WERI-Rb-1 (cell line): ENCODE measurements around the gene PCNX2.

Experiments
- DNase-seq: peaks from one replicate; pipeline ENCODE4 v3.0.0-alpha.2; 2020
- H3K27ac ChIP-seq: fragments of 250-450 bp; sonication (Bioruptor Pico); 2 replicates; pipeline ENCODE4 v1.5.1; 2020; ENCODE audit warnings: mild to moderate bottlenecking, moderate library complexity
- H3K27me3 ChIP-seq: fragments of 250-450 bp; sonication (Bioruptor Pico); 2 replicates; pipeline ENCODE4 v1.5.1; 2021; ENCODE audit warnings: mild to moderate bottlenecking, low read depth, moderate library complexity; ENCODE audit not compliant: insufficient read depth, severe bottlenecking
- H3K36me3 ChIP-seq: fragments of 250-450 bp; sonication (Bioruptor Pico); 2 replicates; pipeline ENCODE4 v1.5.1; 2020; ENCODE audit warnings: mild to moderate bottlenecking, moderate library complexity
- H3K4me3 ChIP-seq: 2 replicates; pipeline ENCODE4 v1.5.1; 2011; ENCODE audit warnings: low read depth, mild to moderate bottlenecking, control low read depth, low read length
- H3K9me3 ChIP-seq: fragments of 250-450 bp; sonication (Bioruptor Pico); 2 replicates; pipeline ENCODE4 v1.5.1; 2021; ENCODE audit warnings: mild to moderate bottlenecking, moderate library complexity; ENCODE audit not compliant: severe bottlenecking
- TF ChIP-seq, protein P1 (sequence below): IDR thresholded peaks from 2 replicates; pipeline ENCODE4 v1.5.1; 2011; ENCODE audit warnings: low read depth, mild to moderate bottlenecking, control low read depth, inconsistent platforms, low read length

PCNX2 gene

DNA sequence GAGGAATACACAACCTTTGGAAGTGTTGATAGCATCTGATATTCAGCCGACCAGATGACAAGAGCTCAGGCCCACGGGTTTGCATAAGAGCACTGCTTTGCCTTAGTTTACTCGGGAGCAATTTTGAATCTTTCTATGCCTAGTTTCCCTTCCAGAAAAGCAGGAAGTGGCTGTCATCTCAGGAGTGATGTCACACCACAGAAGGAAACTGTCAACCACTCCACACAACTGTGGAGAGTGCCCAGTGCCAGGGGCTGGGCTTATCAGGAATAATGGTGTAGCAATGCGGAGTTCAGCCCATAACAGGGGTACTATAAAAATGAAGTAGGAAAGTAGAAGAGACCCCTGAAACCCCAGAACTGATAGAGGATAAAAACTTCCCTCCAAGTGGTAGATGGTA, 316.7 kb downstream of the PCNX2 start:
- DNase-seq, result no peak
- no peak overlapping the region for H3K4me3 ChIP-seq
- peaks cover 41% of the 10 kb centered on the region for H3K36me3 ChIP-seq
- TF ChIP-seq, protein P1, sequence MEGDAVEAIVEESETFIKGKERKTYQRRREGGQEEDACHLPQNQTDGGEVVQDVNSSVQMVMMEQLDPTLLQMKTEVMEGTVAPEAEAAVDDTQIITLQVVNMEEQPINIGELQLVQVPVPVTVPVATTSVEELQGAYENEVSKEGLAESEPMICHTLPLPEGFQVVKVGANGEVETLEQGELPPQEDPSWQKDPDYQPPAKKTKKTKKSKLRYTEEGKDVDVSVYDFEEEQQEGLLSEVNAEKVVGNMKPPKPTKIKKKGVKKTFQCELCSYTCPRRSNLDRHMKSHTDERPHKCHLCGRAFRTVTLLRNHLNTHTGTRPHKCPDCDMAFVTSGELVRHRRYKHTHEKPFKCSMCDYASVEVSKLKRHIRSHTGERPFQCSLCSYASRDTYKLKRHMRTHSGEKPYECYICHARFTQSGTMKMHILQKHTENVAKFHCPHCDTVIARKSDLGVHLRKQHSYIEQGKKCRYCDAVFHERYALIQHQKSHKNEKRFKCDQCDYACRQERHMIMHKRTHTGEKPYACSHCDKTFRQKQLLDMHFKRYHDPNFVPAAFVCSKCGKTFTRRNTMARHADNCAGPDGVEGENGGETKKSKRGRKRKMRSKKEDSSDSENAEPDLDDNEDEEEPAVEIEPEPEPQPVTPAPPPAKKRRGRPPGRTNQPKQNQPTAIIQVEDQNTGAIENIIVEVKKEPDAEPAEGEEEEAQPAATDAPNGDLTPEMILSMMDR, result no peak
- H3K27me3 ChIP-seq, result no peaks in the 10 kb centered on the region
- peaks cover 2% of the 10 kb centered on the region for H3K9me3 ChIP-seq
- H3K27ac ChIP-seq, result no peak overlapping the region

DNA sequence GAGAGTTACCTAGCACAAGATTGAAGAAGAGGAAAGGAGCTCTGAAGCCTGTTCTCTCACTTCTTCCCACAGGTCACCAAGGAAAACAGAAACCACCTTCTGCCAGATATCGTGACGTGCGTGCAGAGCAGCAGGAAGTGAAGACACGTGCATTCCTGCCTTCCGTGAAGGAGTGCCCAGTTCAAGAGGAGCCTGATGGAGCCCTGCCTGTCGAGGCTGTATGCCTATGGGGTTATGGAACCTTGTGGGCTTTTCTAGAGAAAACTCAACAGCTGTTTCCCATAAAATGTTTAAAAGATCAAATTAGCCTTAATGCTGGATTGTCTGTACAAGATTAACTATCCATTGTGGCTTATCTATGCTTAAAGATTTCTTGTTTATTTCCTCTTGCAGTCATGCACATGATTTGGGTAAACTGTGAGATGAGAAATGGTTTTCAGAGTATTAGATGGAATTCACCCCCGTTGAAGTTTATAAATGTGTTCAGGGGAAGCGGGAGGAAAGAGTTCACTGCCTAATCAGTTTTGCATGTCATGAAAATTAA, 317.4 kb downstream of the PCNX2 start:
- Histone ChIP-seq H3K9me3 (peaks cover 9% of the 10 kb centered on the region), H3K4me3 (no peak overlapping the region), H3K27me3 (no peaks in the 10 kb centered on the region), H3K36me3 (peaks cover 47% of the 10 kb centered on the region), H3K27ac (no peak overlapping the region; the same call in 1 of the 2 replicates)
- peak; percentile 33 for DNase-seq
- TF ChIP-seq, protein P1, result no peak

DNA sequence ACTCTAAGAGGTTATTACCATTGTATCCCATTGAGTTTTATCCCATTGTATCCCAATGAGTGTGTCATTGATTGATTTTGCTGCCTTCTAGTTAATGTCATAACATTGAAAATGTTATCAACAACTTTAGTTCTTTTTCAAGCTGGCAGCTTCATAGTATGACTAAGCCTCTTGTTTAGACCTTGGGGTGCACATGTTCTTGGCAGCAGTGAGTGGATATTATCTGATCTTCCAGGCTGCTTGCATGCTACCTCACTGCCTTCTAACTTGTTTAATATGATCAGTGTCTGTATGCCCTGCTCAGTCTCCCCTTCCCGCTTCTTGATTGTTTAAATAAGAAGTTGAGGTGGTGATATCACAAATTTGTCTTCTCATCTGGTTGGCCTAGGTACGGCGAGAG, 320.6 kb downstream of the PCNX2 start:
- DNase-seq, result no peak

DNA sequence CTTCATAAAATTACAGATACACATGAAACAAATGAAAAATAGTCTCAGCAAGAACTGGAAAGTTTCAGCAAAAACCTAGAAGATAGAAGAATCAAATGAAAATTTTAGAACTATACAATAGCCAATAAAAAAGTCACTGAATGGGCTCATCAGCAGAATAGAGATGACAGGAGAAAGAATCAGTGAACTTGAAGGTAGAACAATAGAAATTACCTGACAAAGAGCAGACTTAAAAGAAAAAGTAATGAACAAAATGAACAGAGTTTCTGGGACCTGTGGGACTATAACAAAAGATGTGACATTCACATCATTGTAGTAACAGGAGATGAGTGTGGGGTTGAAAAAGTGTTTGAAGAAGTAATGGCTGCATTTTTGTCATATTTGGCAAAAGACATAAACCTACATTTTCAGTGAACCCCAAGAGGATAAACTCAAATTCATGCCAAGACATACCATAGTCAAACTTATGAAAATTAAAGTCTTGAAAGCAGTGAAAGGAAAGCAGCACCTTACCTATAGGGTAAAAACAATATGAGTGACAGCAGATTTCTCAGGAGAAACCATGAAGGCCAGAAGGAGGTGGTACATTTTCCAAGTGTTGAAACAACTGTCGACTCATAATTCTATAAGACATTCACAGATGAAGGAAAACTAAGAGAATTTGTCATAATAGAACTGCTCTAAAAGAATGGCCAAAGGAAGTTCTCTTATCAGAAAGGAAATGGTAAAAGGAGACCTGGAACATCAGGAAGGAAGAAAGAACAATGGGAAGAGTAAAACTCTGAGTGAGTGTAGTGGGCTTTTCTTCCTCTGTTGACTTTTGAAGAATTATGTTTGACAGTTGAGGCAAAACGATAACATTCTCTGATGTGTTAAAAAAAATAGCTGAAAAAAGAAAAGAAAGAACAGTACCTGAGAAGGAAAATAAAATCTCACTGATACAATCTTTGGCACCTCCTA, 321.6 kb downstream of the PCNX2 start:
- no peak for DNase-seq
- peaks cover 83% of the 10 kb centered on the region for H3K36me3 ChIP-seq

More for the DNA sequence above, 320.6 kb downstream of the PCNX2 start:
- no peak overlapping the region for H3K27ac ChIP-seq
- TF ChIP-seq, protein P1, result no peak
- no peak overlapping the region for H3K4me3 ChIP-seq
- no peaks in the 10 kb centered on the region for H3K27me3 ChIP-seq
- H3K9me3 ChIP-seq, result peaks cover 9% of the 10 kb centered on the region
- H3K36me3 ChIP-seq, result peaks cover 79% of the 10 kb centered on the region

DNA sequence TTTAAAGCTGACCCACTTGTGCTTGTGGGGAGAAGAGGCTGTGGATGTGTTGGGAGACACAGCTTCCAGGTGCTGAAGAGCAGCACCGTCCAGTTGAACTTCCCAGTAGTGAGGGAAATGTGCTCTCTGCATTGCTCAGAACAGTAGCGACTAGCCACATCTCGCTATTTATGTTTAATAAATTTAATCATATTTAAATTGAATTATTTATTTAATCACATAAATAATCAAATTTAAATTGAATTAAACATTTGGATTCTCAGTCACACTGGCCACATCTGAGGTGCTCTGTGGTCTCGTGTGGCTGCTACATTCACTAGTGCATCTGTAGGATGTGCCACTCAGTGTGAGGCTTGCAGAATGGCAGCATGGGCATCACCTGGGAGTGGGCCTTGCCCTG, 325.0 kb downstream of the PCNX2 start:
- Histone ChIP-seq H3K27ac (no peak overlapping the region), H3K27me3 (no peaks in the 10 kb centered on the region), H3K9me3 (peaks cover 9% of the 10 kb centered on the region), H3K4me3 (no peak overlapping the region), H3K36me3 (peaks cover 66% of the 10 kb centered on the region)
- DNase-seq, result no peak
- TF ChIP-seq, protein P1, result no peak

More for the DNA sequence above, 321.6 kb downstream of the PCNX2 start:
- H3K27ac ChIP-seq, result no peak overlapping the region
- TF ChIP-seq, protein P1, result no peak
- H3K27me3 ChIP-seq, result no peaks in the 10 kb centered on the region
- H3K9me3 ChIP-seq, result peaks cover 9% of the 10 kb centered on the region
- H3K4me3 ChIP-seq, result no peak overlapping the region
